Dedifferentiated amniotic fluid mesenchymal stem cell (primary cell): Measurements from ENCODE around the gene ZAP70.

Experiments
- DNase-seq: peaks from one replicate; pipeline ENCODE4 v3.0.0-alpha.2; 2016; ENCODE audit errors: extremely low spot score

Gene ZAP70

DNA sequence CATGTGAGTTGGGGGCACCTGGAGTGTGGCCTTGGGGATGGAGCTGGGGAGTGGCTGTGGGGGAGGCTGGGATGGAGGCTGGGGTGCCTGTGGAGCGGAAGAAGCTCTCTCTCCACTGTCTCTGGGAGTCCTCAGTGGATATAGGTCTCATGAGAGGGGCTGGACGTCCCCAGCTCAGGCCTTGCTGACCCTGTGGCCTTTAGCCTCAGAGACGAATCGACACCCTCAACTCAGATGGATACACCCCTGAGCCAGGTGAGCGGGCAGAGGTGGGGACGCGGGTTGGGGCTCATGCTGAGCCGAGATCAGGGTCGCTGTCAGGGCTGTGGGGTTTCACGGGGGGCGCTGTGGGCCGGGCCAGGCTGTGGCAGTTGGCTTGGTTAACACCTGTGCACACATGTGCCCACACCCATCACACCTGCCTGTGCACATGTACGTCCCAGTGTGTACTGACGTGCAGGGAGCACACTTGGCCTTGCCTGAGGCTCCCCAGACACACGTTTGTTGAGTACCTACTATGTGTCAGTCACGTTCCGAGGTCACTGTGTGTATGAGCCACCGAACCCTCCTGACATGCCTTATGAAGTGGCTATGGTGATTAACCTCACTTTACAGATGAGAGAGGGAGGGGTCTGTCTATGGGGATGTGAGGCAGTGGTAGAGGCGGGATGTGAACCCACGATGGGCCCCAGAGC, 20.1 kb downstream of the ZAP70 start:
- DNase-seq, result no peak

- DNase-seq, result no peak
Measured at GRCh38 chr2:97734061-97735051, 21.0 kb downstream of the ZAP70 start.

GRCh38 chr2:97735161-97735561, 21.8 kb downstream of the ZAP70 start:
- DNase-seq, result no peak

DNA sequence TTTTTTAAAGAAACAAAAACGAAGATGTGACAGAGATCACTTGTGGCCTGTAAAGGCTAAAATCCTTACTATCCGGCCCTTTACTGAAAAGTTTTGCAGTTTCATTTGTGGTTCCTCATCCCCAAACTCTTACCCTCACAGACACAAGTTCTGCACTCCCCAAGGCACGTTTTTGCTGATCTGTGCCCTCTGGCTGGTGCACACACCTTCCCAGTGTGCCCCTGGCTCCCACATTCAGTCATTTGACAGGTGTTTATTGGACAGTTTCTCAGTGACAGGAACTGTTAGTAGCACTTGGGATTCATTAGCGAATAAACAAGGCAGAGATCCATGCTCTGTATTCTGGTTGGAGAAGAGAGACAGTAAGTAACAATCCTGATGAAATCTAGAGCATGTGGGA, 22.8 kb downstream of the ZAP70 start:
- DNase-seq, result no peak

DNA sequence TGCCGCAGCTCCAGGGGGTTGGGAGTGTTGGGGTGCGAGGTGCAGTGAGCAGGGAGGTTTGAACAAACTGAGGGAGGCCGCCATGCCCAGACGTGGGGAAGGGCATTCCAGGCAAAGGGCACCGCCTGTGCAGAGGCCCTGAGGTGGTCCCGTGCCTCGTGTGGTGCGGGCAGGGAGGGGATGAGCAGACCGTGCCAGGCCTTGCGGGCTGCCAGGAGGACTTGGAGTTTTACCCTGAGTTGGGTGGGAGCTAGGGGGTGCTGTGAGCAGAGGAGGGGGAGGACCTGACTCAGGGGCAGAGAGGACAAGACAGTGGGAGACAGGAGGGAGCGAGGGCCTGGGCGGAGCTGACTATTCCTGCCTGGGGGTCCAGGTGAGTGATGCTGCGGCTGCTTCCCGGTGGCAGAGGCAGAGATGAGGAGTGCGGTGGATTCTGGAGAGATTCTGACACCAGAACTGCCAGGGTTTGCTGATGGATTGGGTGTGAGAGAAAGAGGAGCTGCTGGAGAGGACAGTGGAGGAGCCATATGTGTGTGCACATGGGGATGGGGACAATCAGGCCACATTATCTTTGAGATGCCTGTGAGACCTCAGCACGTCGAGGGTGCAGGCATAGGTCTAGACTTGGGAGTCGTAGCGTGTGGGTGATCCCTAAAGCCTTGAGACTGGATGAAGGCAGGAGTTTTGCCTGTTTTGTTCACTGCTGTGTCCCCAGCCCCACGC, 23.4 kb downstream of the ZAP70 start:
- no peak for DNase-seq

DNA sequence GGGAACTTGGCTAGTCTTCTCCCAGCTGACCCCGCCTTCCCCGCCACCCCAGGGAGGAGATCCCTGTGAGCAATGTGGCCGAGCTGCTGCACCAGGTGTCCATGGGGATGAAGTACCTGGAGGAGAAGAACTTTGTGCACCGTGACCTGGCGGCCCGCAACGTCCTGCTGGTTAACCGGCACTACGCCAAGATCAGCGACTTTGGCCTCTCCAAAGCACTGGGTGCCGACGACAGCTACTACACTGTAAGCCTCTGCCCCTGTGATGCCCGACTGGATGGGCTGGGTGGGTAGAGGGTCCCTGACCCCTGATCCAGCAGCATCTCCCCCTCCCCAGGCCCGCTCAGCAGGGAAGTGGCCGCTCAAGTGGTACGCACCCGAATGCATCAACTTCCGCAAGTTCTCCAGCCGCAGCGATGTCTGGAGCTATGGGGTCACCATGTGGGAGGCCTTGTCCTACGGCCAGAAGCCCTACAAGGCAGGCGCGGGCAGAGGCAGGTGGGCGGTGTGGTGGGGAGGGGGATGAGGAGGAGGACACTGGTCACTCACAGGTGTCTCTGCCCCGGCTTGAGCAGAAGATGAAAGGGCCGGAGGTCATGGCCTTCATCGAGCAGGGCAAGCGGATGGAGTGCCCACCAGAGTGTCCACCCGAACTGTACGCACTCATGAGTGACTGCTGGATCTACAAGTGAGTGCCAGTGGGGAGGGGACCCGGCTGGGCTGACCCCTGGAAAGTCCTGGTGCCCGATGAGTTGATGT, 24.2 kb downstream of the ZAP70 start:
- DNase-seq, result no peak

- no peak for DNase-seq
Measured at GRCh38 chr2:97738179-97739019, 25.0 kb downstream of the ZAP70 start.

DNA sequence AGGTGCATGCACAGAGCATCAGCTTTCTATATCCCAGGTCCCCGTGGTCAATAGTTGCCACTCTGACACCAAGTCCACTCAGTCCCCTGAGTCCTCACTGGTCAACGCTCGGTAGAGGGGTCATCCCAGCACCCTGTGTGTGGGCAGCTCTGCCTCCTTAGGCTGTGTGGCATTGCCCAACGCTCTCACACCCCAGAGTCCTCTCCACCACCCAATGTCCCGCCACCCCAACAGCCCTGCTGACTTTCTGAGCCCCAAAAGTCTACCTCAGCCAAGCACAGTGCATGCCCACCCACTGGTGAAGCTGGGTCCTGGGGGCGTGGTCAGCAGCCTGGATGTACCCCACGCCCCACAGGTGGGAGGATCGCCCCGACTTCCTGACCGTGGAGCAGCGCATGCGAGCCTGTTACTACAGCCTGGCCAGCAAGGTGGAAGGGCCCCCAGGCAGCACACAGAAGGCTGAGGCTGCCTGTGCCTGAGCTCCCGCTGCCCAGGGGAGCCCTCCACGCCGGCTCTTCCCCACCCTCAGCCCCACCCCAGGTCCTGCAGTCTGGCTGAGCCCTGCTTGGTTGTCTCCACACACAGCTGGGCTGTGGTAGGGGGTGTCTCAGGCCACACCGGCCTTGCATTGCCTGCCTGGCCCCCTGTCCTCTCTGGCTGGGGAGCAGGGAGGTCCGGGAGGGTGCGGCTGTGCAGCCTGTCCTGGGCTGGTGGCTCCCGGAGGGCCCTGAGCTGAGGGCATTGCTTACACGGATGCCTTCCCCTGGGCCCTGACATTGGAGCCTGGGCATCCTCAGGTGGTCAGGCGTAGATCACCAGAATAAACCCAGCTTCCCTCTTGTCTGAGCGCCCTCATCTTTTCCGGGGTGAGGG, 25.9 kb downstream of the ZAP70 start:
- DNase-seq, result no peak

DNA sequence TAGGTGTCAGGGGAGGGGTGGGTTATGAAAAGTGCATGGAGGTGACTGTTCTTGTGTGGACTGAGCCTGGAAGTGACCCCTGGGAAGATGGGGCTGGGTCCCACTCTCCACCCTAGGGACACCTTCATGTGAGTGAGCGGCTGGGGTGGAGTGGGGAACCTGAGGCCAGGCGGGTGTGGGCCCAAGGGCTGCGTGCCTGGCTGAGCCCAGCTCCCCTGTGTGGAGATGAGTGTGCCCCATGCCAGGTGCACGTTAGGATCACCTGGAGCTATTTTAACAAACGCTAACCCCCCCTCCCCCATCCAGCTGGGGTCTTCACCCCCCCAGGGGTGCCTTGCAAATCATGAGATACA, 26.5 kb downstream of the ZAP70 start:
- no peak for DNase-seq

DNA sequence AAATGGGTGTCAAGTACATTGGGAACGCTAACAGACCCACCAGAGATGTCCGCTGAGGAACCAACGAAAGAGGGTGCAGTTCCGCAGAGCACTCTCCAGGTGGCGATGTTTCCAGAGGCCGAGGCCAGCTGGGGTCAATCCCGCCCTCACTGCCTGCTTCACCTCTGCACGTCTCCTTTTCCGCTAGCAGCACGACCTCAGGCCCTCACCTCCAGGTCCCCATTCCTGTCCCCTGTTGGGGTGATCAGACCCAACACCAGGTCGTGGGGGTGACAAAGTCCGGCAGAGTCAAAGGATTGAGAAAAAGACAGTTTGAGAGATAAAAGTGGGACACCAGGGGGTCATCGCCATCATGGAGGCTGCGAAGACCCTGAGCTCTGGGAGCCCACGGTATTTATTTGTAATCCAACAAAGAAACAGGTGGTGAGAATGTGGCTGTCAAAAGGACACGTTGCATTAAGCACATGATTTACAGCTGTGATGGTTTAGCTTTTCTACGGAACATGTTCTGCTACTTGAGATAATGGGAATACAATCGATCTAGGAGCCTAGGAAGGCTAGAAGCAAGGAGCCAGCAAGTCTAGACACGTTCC, 27.3 kb downstream of the ZAP70 start:
- DNase-seq, result no peak

DNA sequence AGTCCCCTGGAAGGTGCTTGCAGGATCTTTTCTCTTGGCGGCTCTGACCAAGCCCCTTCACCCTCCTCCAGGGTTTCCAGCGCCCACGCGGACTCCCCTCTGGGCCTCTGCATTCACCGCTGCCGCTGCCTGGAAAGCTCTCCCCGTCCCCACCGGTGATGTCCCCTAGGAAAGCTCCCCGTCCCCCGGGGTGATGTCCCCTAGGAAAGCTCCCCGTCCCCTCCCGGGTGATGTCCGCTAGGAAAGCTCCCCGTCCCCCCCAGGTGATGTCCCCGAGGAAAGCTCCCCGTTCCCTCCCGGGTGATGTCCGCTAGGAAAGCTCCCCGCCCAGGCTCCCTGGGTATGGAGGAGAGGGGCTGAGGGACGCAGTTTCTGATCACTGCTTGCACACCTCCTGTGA, 27.9 kb downstream of the ZAP70 start:
- DNase-seq, result no peak

DNA sequence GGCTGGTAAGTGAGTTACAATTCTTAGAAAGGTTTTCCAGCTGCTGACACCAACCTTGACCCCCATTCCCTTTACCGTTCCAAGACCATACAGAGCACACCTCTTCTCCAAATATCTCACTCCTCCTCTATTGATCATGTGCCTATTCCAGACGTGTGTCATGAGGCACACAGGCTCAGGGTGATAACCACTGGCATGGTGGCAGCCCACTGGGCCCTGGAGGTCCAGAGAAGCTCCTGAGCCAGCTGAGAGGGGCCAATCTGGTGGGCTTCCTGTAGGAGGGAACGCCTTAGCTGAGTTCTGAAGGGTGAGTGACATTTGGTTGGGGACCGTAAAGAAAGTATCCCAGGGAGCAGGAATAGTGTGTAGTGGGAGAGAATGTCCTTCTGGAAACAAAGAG, 28.3 kb downstream of the ZAP70 start:
- no peak for DNase-seq

- DNase-seq, result no peak
Measured at GRCh38 chr2:97742381-97742847, 29.0 kb downstream of the ZAP70 start.

- DNase-seq, result no peak
Measured at GRCh38 chr2:97743913-97744312, 30.5 kb downstream of the ZAP70 start.

GRCh38 chr2:97745474-97746174, 32.2 kb downstream of the ZAP70 start:
- DNase-seq, result no peak

GRCh38 chr2:97747285-97747684, 33.9 kb downstream of the ZAP70 start:
- no peak for DNase-seq

GRCh38 chr2:97747716-97748115, 34.3 kb downstream of the ZAP70 start:
- DNase-seq, result no peak

DNA sequence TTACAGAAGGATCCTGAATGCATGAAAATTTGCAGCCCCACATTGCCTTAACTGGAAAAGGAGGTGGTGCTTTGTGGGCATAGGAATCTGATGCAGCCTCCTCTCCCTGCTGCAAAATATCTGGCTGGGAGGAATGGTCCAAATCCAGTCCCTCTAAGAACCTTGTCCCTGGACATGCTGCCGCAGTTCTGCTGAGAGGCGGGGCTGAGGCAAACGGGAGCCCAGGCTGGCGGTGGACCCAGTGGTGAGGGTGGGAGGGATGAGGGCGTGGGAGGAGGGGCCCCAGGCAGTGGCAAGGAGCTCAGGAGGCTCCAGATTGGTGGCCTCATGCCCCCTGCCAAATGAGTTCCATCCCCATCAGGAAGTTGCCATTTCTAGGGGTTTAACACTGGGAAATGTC, 36.2 kb downstream of the ZAP70 start:
- DNase-seq, result no peak

DNA sequence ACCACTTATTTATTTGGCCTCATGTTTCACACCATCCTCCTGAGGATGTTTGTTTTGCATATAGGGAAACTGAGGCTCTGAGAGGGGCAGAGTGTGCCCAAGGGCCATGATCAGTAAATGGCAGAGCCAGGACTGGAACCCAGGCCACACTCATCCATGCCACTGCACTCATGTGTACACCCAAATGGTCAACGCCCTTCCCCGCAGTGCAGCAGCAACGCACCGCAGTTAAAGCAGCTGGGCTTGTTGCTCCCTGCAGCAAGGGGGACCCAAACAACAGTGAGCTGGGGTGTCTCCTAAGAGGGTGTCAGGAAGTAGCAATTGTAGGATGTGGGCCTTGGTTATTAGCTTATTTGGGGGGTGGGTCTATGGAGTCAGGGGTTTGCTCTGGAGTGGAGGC, 36.6 kb downstream of the ZAP70 start:
- DNase-seq, result no peak
